Urothelium cell line (cell line): ENCODE data around the gene PRR18.

ENCODE experiments used
- DNase-seq: peaks from one replicate; pipeline ENCODE4 v3.0.0; 2011; ENCODE audit warnings: low spot score, mixed read lengths
- FAIRE-seq: peaks from 2 replicates; lab custom pipeline; 2011; peaks lifted over from hg19 to GRCh38; lab: Jason Lieb, UNC

PRR18 gene

DNA sequence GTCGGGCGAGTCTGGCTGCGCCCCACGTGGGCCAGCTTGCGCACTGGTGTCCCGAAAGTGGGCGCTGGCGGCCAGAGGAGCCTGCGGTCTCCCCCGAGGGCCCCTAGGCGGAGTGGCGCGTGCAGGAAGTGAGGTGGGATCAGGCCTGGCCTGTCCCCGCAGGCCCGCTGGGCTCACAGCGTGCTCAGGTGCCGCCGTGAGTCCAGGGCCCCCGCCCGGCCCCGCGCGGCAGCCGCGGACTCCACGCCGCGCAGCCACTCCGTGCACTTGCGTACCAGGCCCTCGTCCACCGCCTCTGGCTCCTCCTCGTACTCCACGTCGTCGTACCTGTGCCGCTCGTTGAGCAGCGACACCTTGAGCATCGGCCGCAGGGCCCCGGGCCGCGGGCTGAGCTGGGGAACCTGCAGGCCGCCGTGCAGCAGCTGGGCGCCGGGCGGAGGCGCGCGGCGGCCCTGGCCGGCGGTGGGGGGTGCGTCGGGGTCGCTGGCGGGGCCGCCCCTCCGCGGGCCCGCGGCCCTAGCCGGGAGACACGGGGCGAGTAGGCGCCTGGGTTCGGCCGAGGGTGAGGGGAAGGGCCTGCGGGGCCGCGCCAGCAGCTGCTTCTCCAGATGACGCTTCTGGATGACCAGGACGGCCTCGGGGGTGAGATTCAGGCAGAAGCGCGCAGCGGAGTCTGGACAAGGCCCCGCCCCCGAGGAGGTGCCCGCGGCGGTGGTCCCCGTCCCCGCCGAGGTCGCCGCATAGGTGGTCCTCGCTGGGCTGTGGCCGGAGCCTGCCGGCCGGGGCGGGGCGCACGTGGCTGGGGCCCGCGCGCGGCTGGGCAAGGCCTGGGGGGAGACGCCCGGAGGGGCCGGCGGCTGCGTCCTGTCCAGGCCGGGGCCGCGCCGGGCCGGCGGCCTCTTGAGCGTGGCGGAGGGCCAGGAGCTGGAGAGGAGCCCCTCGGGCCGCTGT is 835 bp downstream of the PRR18 start:
- FAIRE-seq, result no peak

DNA sequence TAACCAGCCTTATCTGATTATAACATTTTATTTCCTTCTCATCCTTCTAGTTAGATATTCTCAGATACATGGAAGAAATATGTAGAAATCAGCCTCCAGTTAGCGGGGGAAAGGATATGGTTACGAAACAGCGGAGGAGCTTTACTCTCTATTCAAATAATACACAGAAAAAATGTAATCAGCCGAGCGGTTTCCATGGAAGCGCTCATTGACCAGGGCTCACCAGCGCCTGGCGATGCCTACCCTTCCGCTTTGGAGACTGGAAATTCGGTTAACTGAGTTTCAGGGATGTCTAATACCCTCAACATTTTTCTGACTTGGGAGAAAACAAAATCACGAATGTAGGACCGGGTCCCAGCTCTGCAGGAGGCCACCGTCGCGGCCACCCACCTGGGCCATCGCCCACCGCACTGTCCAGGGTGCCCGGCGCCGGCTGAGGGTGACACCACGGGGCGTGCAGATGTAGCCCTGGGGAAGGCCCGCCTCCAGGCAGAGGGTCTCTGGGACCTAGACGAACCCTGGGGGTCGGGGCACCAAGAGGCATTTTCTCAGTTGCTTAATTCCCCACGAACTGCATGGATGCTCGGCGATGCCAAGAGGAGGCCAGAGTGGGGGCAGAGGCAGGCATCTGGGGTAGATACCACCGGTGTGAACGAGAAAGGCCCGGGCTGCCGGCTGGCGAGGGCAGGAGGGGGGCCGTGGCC is 1.7 kb downstream of the PRR18 start:
- DNase-seq (no peak), FAIRE-seq (no peak)

More for the DNA sequence above, 835 bp downstream of the PRR18 start:
- no peak for DNase-seq

- FAIRE-seq, result no peak
- DNase-seq, result no peak
Observed at GRCh38 chr6:166305562-166306117, 2.6 kb downstream of the PRR18 start.

DNA sequence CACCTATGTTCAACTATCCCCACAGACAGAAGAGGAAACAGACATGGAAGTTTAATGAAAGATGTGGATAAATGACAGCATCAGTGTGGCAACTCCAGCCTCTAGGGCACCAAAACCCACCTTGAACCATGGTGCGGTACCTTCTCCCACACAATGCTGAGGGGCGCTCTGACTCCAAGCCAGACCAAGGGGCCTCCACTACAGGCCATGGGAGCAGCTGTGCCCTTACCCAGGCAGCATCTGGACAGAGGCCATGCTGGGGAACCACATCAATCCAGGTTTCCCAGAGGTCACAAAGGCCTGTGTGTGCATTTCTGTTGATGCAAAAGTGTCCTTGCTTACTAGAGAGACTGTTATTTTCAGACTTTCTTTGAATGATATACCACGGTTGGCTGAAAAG is 4.1 kb downstream of the PRR18 start:
- DNase-seq (no peak), FAIRE-seq (no peak)

- DNase-seq (no peak), FAIRE-seq (no peak)
Observed at GRCh38 chr6:166301611-166302529, 6.3 kb downstream of the PRR18 start.

DNA sequence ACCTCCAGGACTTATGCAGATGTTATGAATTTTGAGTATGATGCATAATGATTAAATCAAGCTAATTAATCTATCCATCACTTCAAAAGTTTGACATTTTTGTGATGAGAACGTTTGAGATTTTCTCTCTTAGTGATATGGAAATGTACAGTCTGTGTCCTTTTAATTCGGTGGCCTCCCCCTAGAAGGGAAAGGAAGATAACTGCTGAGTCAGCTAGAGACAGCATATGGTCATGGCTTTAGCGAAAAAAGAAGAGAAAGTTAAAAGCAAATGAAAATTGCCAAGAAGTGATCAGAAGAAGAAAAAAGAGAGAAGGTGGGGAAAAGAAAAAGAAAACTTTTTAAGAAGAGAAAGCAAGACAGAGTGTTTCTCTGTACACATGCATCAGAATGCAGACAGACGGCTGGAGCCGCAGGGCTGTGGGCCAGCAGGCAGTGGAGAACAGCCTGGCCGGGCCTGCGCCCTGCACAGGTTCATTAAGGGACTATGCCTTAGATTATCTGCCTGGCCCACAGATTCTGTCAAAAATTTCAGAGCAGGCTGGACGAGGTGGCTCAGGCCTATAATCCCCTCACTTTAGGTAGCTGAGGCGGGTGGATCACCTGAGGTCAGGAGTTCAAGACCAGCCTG is 7.7 kb downstream of the PRR18 start:
- no peak for FAIRE-seq
- no peak for DNase-seq

GRCh38 chr6:166297606-166298005 is 10.6 kb downstream of the PRR18 start:
- DNase-seq, result no peak
- FAIRE-seq, result no peak

- no peak for FAIRE-seq
- DNase-seq, result no peak
Observed at GRCh38 chr6:166296035-166296883, 11.9 kb downstream of the PRR18 start.

DNA sequence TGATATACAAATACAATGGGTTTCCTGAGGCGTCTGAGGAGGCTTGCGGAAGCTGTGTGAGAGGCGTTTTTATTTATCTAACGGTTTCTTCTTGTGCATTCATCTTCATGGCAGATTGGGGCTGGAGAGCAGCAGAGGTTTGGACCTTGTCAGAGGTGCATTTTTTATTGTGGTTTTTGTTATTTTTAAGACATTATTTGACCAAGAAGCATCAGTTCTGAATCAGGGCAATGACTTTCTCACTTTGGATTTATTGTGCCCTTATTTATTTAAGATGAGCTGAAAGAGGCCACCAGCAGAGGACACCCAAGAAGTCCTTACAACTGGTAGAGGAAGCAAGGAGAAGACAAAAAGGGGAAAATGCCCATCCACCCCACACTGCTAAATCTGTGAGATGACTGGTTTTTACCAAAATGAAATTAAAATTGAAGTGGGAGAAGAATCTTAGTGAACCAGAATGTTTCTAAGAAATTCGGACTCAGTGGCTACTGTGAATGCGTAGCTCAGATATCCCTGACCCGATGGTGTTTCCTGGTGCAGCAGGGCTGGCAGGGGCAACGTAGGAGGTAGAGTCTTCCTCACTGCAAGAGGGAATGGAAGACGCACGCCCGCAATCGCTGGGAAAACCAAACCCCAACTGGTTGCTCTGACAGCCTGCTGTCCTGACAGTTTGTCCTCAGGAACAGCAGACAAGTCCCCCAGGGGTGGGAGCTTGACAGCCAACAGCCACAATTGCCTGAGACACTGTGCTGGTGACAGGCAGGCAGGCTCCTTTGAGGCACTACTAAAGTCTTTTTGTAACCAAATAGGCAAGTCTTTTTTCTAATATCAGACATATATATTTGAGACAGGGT is 14.2 kb downstream of the PRR18 start:
- no peak for DNase-seq
- FAIRE-seq, result no peak

GRCh38 chr6:166289207-166290060 is 18.8 kb downstream of the PRR18 start:
- FAIRE-seq (no peak), DNase-seq (no peak)

GRCh38 chr6:166286839-166287271 is 21.3 kb downstream of the PRR18 start:
- no peak for FAIRE-seq
- DNase-seq, result no peak

- DNase-seq, result no peak
- FAIRE-seq, result no peak
Observed at GRCh38 chr6:166285233-166285632, 23.0 kb downstream of the PRR18 start.

DNA sequence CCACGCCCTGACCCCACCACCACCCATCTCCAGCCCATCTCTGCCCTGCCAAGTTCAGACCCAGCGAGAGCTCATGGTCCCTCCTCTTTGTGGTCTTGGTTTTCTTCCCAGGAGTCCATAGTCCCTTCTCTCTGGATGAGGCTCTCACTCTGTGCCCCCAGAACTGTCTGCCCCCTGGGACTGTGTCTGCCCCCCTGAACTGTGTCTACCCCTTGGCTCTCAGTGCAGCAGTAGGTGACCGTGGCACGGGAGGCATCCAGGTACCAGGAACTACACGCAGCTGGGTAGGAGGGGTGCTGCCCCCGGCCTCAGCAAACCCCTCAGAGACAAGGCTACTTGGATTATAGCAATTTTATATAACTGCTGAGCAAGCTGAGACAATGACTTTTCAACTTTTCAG is 23.6 kb downstream of the PRR18 start:
- no peak for FAIRE-seq
- DNase-seq, result no peak

DNA sequence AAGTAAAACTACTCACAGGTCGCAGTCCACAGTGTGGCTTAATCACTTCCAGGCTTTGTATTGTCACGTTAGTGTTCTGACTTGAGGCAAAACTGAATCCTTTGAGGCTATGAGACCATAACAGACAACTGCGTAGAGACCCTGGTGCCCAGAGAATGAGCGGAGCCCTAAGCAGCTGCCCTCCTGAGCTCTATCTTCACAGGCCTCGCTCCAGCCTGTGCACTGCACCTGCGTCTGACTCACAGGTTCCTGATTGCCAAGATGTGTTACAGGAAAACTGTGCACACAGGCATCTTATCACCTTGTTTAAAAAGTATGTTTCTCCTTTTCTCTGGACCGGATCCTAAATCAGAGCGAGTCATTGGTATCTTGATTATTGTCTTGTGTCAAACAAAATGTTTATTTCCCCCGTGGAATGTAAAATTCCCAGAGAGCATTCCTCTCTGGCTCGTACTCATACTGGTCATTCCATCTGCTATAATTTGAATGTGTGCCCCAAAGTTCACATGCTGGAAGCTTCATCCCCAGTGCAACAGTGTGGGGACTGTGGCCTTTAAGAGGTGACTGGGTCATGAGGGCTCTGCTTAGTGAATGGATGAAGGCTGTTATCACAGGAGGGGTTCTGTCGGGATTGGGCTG is 25.7 kb downstream of the PRR18 start:
- DNase-seq, result no peak
- FAIRE-seq, result no peak

GRCh38 chr6:166281104-166281503 is 27.1 kb downstream of the PRR18 start:
- no peak for FAIRE-seq

GRCh38 chr6:166279393-166279679 is 28.9 kb downstream of the PRR18 start:
- no peak for DNase-seq
- FAIRE-seq, result no peak

More at GRCh38 chr6:166281104-166281503, 27.1 kb downstream of the PRR18 start:
- DNase-seq, result no peak
